GM21423 (cell line): ENCODE data around the gene WDR73.

ENCODE experiments used
- ATAC-seq: cut with Tn5 transposase; IDR thresholded peaks from one replicate; pipeline ENCODE4 v1.9.1; 2021; ENCODE audit warnings: mild to moderate bottlenecking, moderate library complexity; ENCODE audit not compliant: unreplicated experiment

Gene WDR73

GRCh38 chr15:84590406-84590805, 63.7 kb downstream of the WDR73 start:
- no peak for ATAC-seq
